GM21737 (cell line): ENCODE data around the gene ZNF423.

ENCODE experiments used
- ATAC-seq: cut with Tn5 transposase; IDR thresholded peaks from one replicate; pipeline ENCODE4 v1.9.1; 2021; ENCODE audit warnings: mild to moderate bottlenecking, moderate library complexity; ENCODE audit not compliant: unreplicated experiment

Gene ZNF423

GRCh38 chr16:49849754-49850108 is 6.2 kb downstream of the ZNF423 start:
- no peak for ATAC-seq

GRCh38 chr16:49849037-49849753 is 6.7 kb downstream of the ZNF423 start:
- no peak for ATAC-seq

- ATAC-seq, result no peak
Measured at GRCh38 chr16:49848530-49848929, 7.4 kb downstream of the ZNF423 start.

- no peak for ATAC-seq
Measured at GRCh38 chr16:49846800-49847199, 9.1 kb downstream of the ZNF423 start.

GRCh38 chr16:49844359-49844758 is 11.6 kb downstream of the ZNF423 start:
- ATAC-seq, result no peak

GRCh38 chr16:49843758-49844157 is 12.2 kb downstream of the ZNF423 start:
- ATAC-seq, result no peak

- ATAC-seq, result no peak
Measured at GRCh38 chr16:49842972-49843371, 12.9 kb downstream of the ZNF423 start.

GRCh38 chr16:49839017-49839825 is 16.7 kb downstream of the ZNF423 start:
- ATAC-seq, result no peak

- no peak for ATAC-seq
Measured at GRCh38 chr16:49838441-49839016, 17.4 kb downstream of the ZNF423 start.

GRCh38 chr16:49837688-49838410 is 18.1 kb downstream of the ZNF423 start:
- ATAC-seq, result no peak

GRCh38 chr16:49836668-49837067 is 19.2 kb downstream of the ZNF423 start:
- no peak for ATAC-seq

GRCh38 chr16:49836218-49836617 is 19.7 kb downstream of the ZNF423 start:
- no peak for ATAC-seq

GRCh38 chr16:49835161-49835777 is 20.6 kb downstream of the ZNF423 start:
- ATAC-seq, result no peak

- no peak for ATAC-seq
Measured at GRCh38 chr16:49834531-49835151, 21.3 kb downstream of the ZNF423 start.

- no peak for ATAC-seq
Measured at GRCh38 chr16:49833796-49834530, 21.9 kb downstream of the ZNF423 start.

GRCh38 chr16:49833085-49833484 is 22.8 kb downstream of the ZNF423 start:
- ATAC-seq, result no peak

- ATAC-seq, result no peak
Measured at GRCh38 chr16:49832177-49832576, 23.7 kb downstream of the ZNF423 start.

- ATAC-seq, result no peak
Measured at GRCh38 chr16:49830873-49831272, 25.0 kb downstream of the ZNF423 start.

GRCh38 chr16:49828533-49829267 is 27.2 kb downstream of the ZNF423 start:
- no peak for ATAC-seq
